ENCODE measurements around the gene PTCD1.
"Not testable (repeated sequence)": the region's sequence is repeated elsewhere in the genome, so short reads cannot be mapped to it uniquely, and the experiment has no call there.

Gene PTCD1

GRCh38 chr7:99389772-99390171, 48.8 kb downstream of the PTCD1 start:
- no peak for DNase-seq
- no peak for TF ChIP-seq CTCF (IDR thresholded peaks at IDR 0.05; ENCODE audit: low read depth, low read length, missing control alignments)
- no peak overlapping the region for H3K27ac ChIP-seq
- in situ Hi-C loops (cut with HindIII; ENCODE audit: low pct_ligation_motif_present, low sequenced_read_pairs), result no loop called here
- peaks cover 87% of the 10 kb centered on the region for H3K36me3 ChIP-seq (replicated peaks)
- no peaks in the 10 kb centered on the region for H3K27me3 ChIP-seq (replicated peaks)
- no peak overlapping the region for H3K4me3 ChIP-seq (ENCODE audit: low read depth, low read length)

- H3K27me3 ChIP-seq (replicated peaks), result no peaks in the 10 kb centered on the region
- DNase-seq, result no peak
- no peak for TF ChIP-seq CTCF (IDR thresholded peaks at IDR 0.05; ENCODE audit: low read depth, low read length, missing control alignments)
- H3K36me3 ChIP-seq (replicated peaks), result peaks cover 71% of the 10 kb centered on the region
- in situ Hi-C loops (cut with HindIII; ENCODE audit: low pct_ligation_motif_present, low sequenced_read_pairs), result no loop called here
- H3K4me3 ChIP-seq (ENCODE audit: low read depth, low read length), result no peak overlapping the region
- no peak overlapping the region for H3K27ac ChIP-seq
Observed at GRCh38 chr7:99387912-99388311, 50.7 kb downstream of the PTCD1 start.

- peaks cover 66% of the 10 kb centered on the region for H3K36me3 ChIP-seq (replicated peaks)
- H3K27ac ChIP-seq; DNase-seq; in situ Hi-C loops (cut with HindIII; ENCODE audit: low pct_ligation_motif_present, low sequenced_read_pairs); H3K27me3 ChIP-seq (replicated peaks); H3K4me3 ChIP-seq (ENCODE audit: low read depth, low read length): not testable (repeated sequence)
Observed at GRCh38 chr7:99387239-99387635, 51.4 kb downstream of the PTCD1 start.

- in situ Hi-C loops (cut with HindIII; ENCODE audit: low pct_ligation_motif_present, low sequenced_read_pairs), result no loop called here
Observed at GRCh38 chr7:99386584-99387238, 51.9 kb downstream of the PTCD1 start.

GRCh38 chr7:99385564-99385963, 53.0 kb downstream of the PTCD1 start:
- Histone ChIP-seq H3K27me3 (replicated peaks) (no peaks in the 10 kb centered on the region), H3K4me3 (ENCODE audit: low read depth, low read length) (no peak overlapping the region), H3K36me3 (replicated peaks) (peaks cover 63% of the 10 kb centered on the region), H3K27ac (no peak overlapping the region)
- TF ChIP-seq CTCF (IDR thresholded peaks at IDR 0.05; ENCODE audit: low read depth, low read length, missing control alignments), result no peak
- in situ Hi-C loops (cut with HindIII; ENCODE audit: low pct_ligation_motif_present, low sequenced_read_pairs), result no loop called here
- no peak for DNase-seq

More at GRCh38 chr7:99386584-99387238, 51.9 kb downstream of the PTCD1 start:
- no peak overlapping the region for H3K27ac ChIP-seq
- no peaks in the 10 kb centered on the region for H3K27me3 ChIP-seq (replicated peaks)
- H3K4me3 ChIP-seq (ENCODE audit: low read depth, low read length), result no peak overlapping the region
- TF ChIP-seq CTCF (IDR thresholded peaks at IDR 0.05; ENCODE audit: low read depth, low read length, missing control alignments), result peak; percentile 54
- DNase-seq, result no peak
- H3K36me3 ChIP-seq (replicated peaks), result peaks cover 63% of the 10 kb centered on the region

- no peak for DNase-seq
- peaks cover 56% of the 10 kb centered on the region for H3K36me3 ChIP-seq (replicated peaks)
- no peak overlapping the region for H3K4me3 ChIP-seq (ENCODE audit: low read depth, low read length)
- no peak overlapping the region for H3K27ac ChIP-seq
- TF ChIP-seq CTCF (IDR thresholded peaks at IDR 0.05; ENCODE audit: low read depth, low read length, missing control alignments), result no peak
- no peaks in the 10 kb centered on the region for H3K27me3 ChIP-seq (replicated peaks)
- in situ Hi-C loops (cut with HindIII; ENCODE audit: low pct_ligation_motif_present, low sequenced_read_pairs), result no loop called here
Observed at GRCh38 chr7:99384523-99384922, 54.1 kb downstream of the PTCD1 start.
